Suppressor macrophage (primary cell): Measurements from ENCODE around the gene EPB41L5.
"Not testable (repeated sequence)": the region's sequence is repeated elsewhere in the genome, so short reads cannot be mapped to it uniquely, and the experiment has no call there.

Source experiments
- DNase-seq, 4 experiments: peaks; one replicate each; pipeline ENCODE4 v3.0.0-alpha.2; 2020 to 2022
- total RNA-seq, 17 experiments: gene quantifications; one replicate each; lab custom pipeline; 2026; ENCODE audit warnings: mixed read lengths in 6 of 17, inconsistent platforms in 3 of 17; lab: John Stamatoyannopoulos, UW

Gene EPB41L5
- 0.67 to 5.7 (median 1.5) reads per million in 17 experiments for total RNA-seq

DNA sequence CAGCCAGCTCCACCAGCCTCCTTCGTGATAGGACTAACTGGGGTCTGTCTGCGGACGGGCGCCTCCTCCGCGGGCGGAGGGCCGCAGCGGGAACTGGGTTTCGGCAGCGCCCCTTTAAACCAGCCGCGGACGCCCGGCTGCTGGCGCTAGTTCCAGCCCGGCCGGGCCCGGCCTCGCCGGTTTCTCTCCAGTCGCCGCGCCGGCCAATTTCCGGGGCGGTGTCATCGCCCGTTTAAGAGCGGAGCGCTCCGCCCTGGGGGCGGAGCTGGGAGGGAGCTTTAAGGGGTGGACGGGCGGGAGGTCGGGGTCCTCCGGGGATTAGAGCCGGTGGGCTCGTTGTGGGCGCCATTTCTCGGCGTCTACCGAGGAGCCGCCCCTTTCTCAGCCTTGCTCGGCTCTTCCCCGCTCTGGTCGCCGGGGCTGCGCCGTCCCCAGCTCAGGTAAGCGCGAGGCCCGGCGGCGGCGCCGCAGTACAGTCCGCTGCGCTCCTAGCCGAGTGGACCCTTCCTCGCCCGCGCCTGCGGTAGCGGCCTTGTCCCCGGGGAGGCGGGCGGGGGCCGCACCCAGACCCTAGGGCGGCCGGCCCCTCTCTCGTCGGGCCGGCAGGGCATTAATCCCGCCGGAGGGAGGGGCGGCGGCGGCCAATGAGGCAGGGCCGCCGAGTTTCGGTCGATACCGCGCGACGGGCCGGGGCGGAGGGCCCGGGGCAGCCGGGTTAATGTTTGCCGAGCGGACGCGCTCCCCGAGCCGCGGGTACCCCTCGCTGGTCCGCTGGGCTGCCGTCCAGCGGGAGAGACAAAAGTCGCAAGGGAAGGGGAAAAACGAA is at the start of gene EPB41L5:
EPB41L5 (plus strand) TSS at position 307 of the 826 bp plus-strand sequence. CDS start 6,008 bp downstream, outside the sequence.
- DNase-seq, result peak; percentile 90 to 96 (median 93)

DNA sequence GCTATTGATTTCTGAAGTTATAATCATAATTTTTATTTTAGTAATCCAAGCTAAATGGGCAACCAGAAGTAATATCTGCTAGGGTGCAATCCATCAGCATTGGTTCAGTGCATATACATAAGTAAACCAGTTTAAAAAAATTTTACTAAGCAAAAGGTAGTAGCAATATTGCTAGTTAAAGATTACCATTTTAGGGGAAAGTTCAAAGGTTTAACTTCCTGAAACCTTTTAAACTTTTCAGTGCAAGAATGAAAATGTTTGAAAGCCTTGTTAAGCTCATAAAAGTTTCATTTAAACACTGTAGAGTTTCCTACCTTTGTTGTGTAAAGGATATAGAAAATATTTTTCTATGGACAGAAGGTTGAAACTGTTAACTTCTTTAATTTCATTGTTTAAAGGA is 31.0 kb upstream of the EPB41L5 start:
- DNase-seq, result no peak

DNA sequence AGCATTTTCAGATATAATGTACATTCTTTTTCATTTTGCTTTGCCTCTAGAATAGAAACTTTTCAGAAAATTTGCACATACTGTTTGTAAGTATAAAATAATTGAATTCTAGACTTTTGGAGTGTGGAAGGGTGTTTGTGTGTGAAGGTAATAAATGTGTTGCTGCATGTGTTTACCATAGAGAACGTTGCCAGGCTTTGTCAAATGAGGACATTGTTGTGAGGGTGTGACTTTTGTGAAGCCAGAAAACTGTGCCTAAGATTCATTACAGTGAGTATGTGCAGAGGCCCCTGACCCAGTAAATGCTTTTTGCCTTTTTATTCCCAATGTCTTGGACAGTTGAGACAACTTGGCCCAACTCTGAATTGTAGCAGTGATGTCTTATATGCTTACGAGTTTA is 30.4 kb upstream of the EPB41L5 start:
- DNase-seq, result no peak

DNA sequence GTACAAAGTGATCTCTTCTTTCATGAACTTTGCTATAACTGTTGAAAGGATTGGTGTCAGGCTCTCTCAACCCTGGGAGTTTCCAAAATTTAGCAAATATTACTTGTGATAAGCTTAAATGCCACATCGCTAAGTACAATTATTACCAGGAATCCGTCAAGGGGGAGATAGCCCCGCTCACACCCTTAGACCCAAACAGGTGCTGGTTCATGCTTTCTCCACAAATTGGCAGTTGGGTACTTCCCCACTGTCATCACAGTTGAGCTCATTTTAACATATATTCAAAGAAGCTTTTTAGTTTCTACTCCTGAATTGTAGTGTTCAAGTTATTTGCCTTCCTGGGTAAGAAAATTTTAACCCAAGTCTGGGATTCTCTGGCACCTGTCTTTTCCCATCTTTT is 29.8 kb upstream of the EPB41L5 start:
- DNase-seq, result no peak

DNA sequence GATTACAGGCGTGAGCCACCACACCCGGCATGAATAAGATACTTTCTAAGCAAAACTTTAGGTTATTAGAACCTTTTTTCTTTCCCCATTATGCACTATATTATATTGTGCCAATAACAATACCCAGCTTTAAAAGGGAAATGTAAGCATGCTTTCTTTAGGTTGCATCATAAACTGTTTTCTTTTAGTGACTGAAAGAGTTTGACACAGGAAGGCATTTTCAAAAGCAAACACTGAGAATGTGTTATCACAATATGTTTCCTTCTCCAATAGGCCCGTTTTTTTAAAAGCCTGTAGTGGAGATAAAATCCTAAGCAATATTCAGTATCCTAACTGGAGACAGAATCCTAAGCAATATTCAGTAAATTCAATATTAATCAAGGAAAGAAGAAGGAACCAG is 16.7 kb upstream of the EPB41L5 start:
- no peak for DNase-seq

DNA sequence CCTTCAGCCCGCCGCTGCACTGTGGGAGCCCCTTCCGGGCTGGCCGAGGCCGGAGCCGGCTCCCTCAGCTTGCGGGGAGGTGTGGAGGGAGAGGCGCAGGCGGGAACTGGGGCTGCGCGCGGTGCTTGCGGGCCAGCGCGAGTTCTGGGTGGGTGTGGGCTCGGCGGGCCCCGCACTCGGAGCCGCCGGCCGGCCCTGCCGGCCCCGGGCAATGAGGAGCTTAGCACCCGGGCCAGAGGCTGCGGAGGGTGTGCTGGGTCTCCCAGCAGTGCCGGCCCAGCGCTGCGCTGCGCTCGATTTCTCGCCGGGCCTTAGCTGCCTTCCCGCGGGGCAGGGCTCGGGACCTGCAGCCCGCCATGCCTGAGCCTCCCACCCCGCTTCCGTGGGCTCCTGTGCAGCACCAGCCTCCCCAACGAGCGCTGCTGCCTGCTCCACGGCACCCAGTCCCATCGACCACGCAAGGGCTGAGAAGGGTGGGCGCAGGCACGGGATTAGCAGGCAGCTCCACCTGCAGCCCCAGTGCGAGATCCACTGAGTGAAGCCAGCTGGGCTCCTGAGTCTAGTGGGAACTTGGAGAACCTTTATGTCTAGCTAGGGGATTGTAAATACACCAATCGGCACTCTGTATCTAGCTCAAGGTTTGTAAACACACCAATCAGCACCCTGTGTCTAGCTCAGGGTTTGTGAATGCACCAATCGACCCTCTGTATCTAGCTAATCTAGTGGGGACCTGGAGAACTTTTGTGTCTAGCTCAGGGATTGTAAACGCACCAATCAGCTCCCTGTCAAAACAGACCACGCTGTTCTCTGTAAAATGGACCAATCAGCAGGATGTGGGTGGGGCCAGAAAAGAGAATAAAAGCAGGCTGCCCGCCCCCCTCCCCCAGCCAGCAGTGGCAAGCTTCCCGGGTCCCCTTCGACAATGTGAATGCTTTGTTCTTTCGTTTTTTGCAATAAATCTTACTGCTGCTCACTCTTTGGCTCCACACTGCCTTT is 15.7 kb upstream of the EPB41L5 start:
- DNase-seq, result not testable (repeated sequence)

DNA sequence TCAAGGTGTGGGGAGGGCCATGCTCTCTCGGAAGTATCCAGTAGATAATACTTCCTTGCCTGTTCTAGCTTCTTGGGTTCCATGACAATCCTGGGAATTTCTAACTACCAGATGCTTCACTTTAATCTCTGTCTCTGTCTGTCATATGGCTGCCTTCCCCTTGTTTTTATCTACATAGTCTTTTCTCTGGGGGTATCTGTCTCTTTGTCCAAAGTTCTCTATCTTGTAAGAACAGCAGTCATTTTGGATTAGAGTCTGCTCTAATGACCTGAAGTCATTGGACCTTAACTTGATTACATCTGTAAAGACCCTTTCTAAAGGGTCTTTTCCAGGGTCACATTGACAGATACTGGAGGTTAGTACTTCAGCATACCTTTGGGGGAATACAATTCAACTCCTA is 11.4 kb upstream of the EPB41L5 start:
- no peak for DNase-seq

DNA sequence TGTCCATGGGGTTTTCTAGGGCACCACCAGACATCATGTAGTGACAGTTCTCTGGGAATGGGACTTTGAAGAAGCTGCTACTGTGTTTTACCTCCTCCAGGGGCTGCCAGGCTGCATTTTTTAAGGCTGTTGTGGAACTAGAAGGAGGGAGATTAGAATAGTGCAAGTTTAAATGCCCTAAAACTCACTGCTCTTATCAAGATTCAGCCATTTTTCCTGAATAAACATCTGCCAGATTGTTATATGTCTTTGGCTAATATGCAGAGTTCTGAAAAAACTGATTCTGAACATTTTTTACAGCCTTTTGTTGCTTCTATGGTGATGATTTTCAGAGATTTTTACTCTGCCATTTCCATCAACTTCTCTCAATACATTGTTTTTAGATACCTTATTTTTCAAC is 8.6 kb upstream of the EPB41L5 start:
- no peak for DNase-seq

DNA sequence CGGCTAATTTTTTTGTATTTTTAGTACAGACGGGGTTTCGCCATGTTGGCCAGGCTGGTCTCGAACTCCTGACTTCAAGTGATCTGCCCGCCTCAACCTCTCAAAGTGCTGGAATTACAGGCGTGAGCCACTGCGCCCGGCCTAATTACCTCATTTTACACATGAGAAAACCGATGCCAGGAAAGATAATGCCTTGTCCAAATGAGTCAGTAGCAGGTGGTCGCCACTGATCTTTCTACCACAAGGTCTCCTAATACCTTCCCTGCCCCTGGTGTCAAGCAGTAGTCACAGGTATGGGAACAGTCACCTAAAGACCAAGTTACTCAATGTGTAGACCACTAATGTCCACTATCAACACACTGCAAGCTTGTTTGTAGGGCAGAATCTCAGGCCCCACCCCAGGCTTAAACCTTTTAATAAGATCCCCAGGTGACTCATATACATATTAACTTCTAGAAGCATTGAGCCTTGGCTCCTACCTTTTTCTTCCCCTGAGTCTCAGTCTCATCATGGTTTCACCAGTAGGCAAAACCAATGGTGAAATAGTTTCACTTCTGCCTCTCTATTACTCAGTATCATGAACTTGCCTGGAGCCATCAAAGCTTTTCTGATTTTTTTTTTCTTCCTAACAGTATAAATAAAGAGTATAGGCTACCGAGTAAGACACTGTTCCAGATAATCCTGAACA is 6.9 kb upstream of the EPB41L5 start:
- DNase-seq, result peak in 2 of 4 experiments; percentile 7 to 33

DNA sequence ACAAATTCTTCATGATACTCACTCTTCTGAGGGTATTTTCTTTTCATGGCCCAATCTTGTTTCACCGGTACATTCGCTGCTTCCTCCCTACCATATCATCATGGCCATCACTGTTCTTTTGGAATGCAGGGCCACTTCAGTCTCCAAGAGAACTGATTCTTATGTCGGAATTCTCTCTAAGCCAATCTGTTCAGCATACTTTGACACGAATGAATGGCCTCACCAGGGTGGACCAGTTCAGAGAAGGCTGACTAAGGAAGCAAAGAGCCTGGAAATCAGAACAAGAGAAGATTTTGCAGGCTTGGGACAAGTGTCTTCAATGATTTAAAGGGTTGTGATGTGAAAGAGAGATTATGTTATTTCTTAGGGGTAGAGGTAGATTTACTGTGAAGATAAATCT is 5.0 kb upstream of the EPB41L5 start:
- no peak for DNase-seq

DNA sequence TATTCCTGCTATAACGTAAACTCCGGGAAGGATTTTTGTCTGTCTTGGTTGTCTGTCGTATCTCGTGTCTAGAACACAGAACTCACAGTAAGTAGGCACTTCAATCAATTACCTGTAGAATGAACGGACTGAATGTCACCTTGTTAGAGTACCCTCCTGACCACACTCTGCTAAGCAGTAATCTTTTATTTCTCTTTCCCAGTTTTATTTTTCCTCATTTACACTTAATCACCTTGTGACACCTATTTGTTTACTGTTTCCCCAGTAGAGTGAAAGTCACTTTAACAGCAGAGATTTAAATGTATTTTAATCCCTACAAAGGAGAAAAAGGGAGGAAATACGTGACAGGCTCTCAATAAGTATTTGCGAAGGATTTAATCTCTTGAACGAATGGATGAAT is 514 bp upstream of the EPB41L5 start:
- no peak for DNase-seq

DNA sequence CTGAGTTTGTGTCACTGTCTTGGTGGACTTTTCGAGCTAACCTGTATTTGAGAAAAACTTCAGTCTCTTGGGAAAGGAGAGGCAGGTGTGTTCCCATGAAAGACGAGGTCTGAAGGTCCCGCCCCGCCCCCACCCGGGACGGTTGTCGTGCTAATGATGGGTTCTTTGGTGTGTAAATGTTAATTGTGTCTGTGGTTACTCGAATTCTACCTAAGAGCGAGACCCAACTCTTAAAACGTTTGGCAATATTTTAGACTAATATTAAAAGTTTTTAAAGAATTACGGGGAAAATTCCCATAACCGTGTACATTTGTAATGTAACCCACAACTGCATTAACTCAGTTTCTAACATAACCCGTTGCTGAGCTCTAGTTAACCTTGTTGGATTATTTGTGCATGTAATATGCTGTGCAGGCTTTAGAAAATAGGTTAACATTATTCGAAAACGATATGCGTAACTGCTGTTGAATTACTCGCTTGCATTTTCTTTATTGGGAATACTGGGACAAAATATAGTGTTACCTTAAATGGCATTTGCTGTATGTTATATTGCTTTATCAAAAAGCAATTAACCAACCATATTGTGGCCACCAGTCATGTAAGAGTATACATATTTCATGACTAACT is 833 bp downstream of the EPB41L5 start:
- no peak for DNase-seq

DNA sequence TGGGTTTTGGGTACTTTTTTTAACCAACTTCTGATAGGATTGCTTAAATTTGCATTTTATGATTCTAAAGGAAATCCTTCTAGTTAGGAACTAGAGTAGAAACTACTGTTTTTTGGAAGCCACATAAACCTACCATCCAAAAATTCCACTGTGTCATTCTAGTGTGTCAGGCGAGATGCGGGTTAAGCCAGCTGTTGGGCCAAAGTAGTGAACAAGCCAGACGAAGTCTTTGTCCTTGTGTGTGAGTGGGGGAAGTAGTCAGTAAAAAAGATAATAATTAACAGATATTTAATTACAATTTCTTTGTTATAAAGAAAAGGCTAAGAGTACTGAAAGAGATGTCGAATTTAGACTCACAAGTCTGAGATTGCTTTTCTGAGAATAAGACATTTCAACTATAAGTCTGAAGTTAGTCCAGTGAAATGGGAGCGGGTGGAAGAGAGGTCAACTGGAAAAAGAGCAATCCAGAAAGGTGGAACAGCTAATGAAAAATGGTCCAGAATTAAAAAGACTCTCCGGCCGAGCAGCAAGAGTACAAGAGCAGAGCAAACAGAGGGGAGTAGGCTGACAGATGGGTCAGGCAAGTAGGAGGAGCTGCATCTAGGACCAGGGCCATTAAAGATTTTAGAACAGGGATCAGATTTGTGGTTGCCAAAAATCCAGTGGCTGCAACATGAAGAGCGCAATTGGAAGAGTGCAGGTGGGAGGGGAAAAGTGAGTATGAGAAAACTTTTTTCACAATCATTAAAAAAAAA is 1.5 kb downstream of the EPB41L5 start:
- DNase-seq, result no peak

DNA sequence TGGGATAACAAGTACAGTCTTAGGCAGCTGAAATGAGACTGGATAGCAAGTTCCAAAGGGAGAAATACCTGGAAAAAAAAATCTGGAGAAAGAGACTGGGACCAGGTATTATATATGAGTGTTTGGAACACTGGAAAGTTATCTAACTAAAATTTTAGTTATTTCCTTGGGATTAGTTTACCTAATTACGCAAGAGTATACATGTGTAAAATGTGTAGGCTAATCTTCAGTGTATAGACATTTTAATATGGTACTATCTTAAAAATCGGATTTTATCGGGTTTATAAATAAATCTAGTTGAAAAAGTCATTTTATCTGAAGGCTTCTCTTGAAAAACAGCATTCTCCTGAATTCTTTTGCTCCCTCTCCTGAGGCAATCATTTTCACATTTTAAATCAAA is 3.9 kb downstream of the EPB41L5 start:
- no peak for DNase-seq

DNA sequence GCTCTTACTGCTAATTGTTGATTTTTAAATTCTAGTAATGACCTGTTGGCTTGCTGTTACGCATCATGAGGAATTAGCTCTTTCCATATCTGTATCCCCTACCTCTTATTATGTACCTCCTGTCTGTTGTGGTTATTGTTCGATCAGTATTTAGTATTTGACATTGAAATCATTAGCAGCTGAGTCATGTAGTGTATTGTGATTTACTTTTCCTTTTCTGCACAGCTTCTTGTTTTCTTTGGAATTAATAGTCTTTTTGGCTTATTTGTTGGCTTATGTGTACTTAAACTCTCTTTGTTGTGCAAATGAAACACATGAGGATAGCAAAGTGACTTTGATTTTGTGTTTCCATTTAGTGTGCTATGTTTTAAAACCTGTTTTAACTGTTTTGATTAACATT is 4.3 kb downstream of the EPB41L5 start:
- DNase-seq, result no peak

DNA sequence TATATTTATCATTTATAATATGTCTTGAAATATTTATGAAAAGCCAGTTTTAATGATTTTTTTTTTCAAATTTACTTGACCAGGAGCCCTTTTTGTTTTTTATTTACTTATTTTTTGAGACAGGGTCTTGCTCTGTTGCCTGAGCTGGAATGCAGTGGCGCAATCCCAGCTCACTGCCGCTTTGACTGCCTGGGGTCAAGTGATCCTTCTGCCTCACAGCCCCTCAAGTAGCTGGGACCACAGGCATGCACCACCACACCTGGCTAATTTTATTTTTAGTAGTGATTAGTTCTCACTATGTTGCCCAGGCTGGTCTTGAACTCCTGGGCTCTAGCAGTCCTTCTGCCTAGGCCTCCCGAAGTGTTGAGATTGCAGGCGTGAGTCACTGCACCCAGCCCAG is 5.7 kb downstream of the EPB41L5 start:
- no peak for DNase-seq

DNA sequence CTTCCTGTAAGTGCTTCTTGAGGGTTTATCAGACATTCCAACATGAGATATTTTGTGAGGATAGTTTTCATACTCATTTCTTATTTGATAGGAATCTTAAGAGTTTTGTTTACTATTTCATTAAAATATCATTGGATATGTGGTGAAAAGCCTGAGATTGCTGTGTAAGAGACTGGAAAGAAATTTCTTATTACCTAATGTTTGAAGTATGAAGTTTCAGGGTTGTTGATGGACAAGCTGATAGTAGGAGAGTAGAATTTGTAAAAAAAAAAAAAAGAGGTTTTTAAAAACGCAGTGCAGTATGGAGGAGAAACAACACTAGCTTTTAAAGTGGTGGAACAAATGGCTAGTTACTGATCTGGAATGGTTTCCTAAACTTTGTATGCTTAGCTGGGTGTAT is 7.7 kb downstream of the EPB41L5 start:
- DNase-seq, result no peak

DNA sequence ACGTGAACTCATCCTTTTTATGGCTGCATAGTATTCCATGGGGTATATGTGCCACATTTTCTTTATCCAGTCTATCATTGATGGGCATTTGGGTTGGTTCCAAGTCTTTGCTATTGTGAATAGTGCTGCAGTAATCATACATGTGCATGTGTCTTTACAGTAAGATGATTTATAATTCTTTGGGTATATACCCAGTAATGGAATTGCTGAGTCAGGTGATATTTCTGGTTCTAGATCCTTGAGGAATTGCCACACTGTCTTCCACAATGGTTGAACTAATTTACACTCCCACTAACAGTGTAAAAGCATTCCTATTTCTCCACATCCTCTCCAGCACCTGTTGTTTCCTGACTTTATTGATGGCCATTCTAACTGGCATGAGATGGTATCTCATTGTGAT is 9.6 kb downstream of the EPB41L5 start:
- not testable (repeated sequence) for DNase-seq

DNA sequence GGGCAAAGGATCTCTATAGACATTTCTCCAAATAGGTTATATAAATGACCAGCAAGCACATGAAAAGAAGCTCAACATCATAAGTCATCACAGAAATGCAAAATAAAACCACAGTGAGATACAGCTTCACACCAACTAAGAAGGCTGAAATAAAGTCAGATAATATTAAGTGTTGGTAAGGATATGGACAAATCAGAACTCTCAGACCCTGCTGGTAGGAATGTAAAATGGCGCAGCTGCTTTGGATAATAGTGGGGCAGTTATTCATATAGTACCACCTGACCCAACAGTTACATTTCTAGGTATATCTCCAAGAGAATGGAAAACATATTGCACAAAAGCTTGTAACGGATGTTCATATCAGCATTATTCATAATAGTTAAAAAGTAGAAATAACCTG is 14.0 kb downstream of the EPB41L5 start:
- no peak for DNase-seq

DNA sequence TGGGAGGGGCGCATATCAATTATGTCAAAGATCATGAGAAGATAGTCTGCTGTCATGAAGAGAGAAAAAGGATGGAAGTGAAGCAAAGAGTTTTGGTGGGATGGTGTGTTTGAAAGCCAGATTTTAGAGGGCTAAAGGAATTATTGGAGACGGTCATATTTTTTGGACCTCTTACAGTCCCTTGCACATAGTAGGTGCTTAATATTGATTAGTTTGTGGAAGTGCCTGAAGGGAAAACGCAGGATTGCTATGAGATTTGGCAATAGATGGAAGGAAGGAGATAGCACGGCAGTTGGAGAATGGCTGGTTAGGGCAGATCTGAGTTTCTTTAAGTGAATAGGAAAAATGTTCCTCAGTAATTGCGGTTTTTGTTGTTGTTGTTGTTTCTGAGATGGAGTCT is 15.9 kb downstream of the EPB41L5 start:
- DNase-seq, result no peak
